ENCODE measurements around the gene MAD2L1. TPM values are rescaled to one million over a fixed set of nuclear protein-coding genes. Genes with fewer than 3 reads are reported as not detected.

The MAD2L1 gene
- total RNA-seq, 4 donors from 2014 or later: 0.57 to 4.7 (median 1.3) TPM

GRCh38 chr4:120011725-120012124 is 54.9 kb downstream of the MAD2L1 start:
- no peak for TF ChIP-seq CTCF (IDR thresholded peaks at IDR 0.05; ENCODE audit: low read depth)

- no peak for TF ChIP-seq CTCF (IDR thresholded peaks at IDR 0.05; ENCODE audit: low read depth)
Observed at GRCh38 chr4:120010646-120011045, 56.0 kb downstream of the MAD2L1 start.

GRCh38 chr4:120009731-120010130 is 56.9 kb downstream of the MAD2L1 start:
- TF ChIP-seq CTCF (IDR thresholded peaks at IDR 0.05; ENCODE audit: low read depth): no peak

GRCh38 chr4:120008957-120009356 is 57.7 kb downstream of the MAD2L1 start:
- TF ChIP-seq CTCF (IDR thresholded peaks at IDR 0.05; ENCODE audit: low read depth): no peak

- no peak for TF ChIP-seq CTCF (IDR thresholded peaks at IDR 0.05; ENCODE audit: low read depth)
Observed at GRCh38 chr4:120007896-120008436, 58.7 kb downstream of the MAD2L1 start.

- TF ChIP-seq CTCF (IDR thresholded peaks at IDR 0.05; ENCODE audit: low read depth): no peak
Observed at GRCh38 chr4:120007191-120007871, 59.3 kb downstream of the MAD2L1 start.
